Measurements from ENCODE around the gene PTGER1. TPM values are rescaled to one million over a fixed set of nuclear protein-coding genes. Genes with fewer than 3 reads are reported as not detected.

The PTGER1 gene
- total and polyA plus RNA-seq, 9 of the 15 experiments (the other 6 are each of a cell fraction or from before 2014, with no cell fraction given) = 0.06 to 0.36 (median 0.31) TPM; not detected in 5

GRCh38 chr19:14517840-14518505 lies 42.8 kb upstream of the PTGER1 start, which contains the start of gene DNAJB1 (continued):
- TF ChIP-seq GTF2B (IDR thresholded peaks at IDR 0.05; ENCODE audit: extremely low read depth, insufficient read length) (no peak), TCF3 (CRISPR knock-in tag; IDR thresholded peaks at IDR 0.05) (no peak), NCOA6 (IDR thresholded peaks at IDR 0.05) (no peak), ZC3H4 (CRISPR knock-in tag; IDR thresholded peaks at IDR 0.05; ENCODE audit: borderline replicate concordance) (no peak; the same call in 1 of the 2 replicates), CEBPZ (IDR thresholded peaks at IDR 0.05; ENCODE audit: borderline replicate concordance, low read depth, low read length) (no peak), ZNF347 (CRISPR knock-in tag; IDR thresholded peaks at IDR 0.05; ENCODE audit: low read depth) (no peak), SREBF2 (CRISPR knock-in tag; IDR thresholded peaks at IDR 0.05) (no peak), ZNF175 (CRISPR knock-in tag; IDR thresholded peaks at IDR 0.05; ENCODE audit: low read depth) (no peak), NFE2 (IDR thresholded peaks at IDR 0.05; ENCODE audit: low read depth) (no peak), ZNF239 (CRISPR knock-in tag; IDR thresholded peaks at IDR 0.05) (no peak), NCOA4 (IDR thresholded peaks at IDR 0.05; ENCODE audit: partially characterized antibody) (no peak), HEY1 (CRISPR knock-in tag; IDR thresholded peaks at IDR 0.05; ENCODE audit: borderline replicate concordance) (no peak), MAFK (IDR thresholded peaks at IDR 0.05; ENCODE audit: low read length) (no peak), SAP30 (IDR thresholded peaks at IDR 0.05; ENCODE audit: borderline replicate concordance, insufficient read depth, low read depth, low read length, poor library complexity, severe bottlenecking) (no peak), ZNF277 (CRISPR knock-in tag; IDR thresholded peaks at IDR 0.05; ENCODE audit: borderline replicate concordance) (no peak), ATF4 (CRISPR knock-in tag; IDR thresholded peaks at IDR 0.05) (no peak), ELK1 (CRISPR knock-in tag; IDR thresholded peaks at IDR 0.05) (no peak), TGIF2 (CRISPR knock-in tag; IDR thresholded peaks at IDR 0.05) (peak; percentile 96; the same call in 1 of the 2 replicates), GTF2E2 (tag; IDR thresholded peaks at IDR 0.05) (peak; percentile 86; the same call in 1 of the 2 replicates), CBFB (CRISPR knock-in tag; IDR thresholded peaks at IDR 0.05) (no peak), PPARD (CRISPR knock-in tag; IDR thresholded peaks at IDR 0.05) (no peak)
